ENCODE data around the gene EHF.

The EHF gene

GRCh38 chr11:34619062-34619516 lies 1.8 kb upstream of the EHF start:
- H3K27me3 ChIP-seq: peaks cover 17% of the 10 kb centered on the region
- H3K27ac ChIP-seq: no peak overlapping the region
- no peaks in the 10 kb centered on the region for H3K9me3 ChIP-seq
- no peak overlapping the region for H3K4me3 ChIP-seq (ENCODE audit: low read depth in 1 of 2, low read length in 1 of 2)
- no peak for TF ChIP-seq CTCF (IDR thresholded peaks at IDR 0.05)
- H3K36me3 ChIP-seq: no peaks in the 10 kb centered on the region
- peaks cover 0 to 4% of the 10 kb centered on the region in 2 experiments for H3K4me1 ChIP-seq (ENCODE audit: control insufficient read depth in 1 of 2, insufficient read depth in 1 of 2, low read depth in 1 of 2, low read length in 1 of 2)

- no peak for TF ChIP-seq CTCF (IDR thresholded peaks at IDR 0.05)
- no peaks in the 10 kb centered on the region for H3K36me3 ChIP-seq
- peaks cover 17% of the 10 kb centered on the region for H3K27me3 ChIP-seq
- H3K4me3 ChIP-seq (ENCODE audit: low read depth in 1 of 2, low read length in 1 of 2): no peak overlapping the region
- no peaks in the 10 kb centered on the region for H3K9me3 ChIP-seq
- H3K27ac ChIP-seq: no peak overlapping the region
- H3K4me1 ChIP-seq (ENCODE audit: control insufficient read depth in 1 of 2, insufficient read depth in 1 of 2, low read depth in 1 of 2, low read length in 1 of 2): no peaks in the 10 kb centered on the region
These were observed 691 bp upstream of the EHF start for GRCh38 chr11:34620202-34620601.

GRCh38 chr11:34621876-34622275 lies 983 bp downstream of the EHF start:
- no peaks in the 10 kb centered on the region for H3K36me3 ChIP-seq
- H3K4me3 ChIP-seq (ENCODE audit: low read depth in 1 of 2, low read length in 1 of 2): no peak overlapping the region
- H3K4me1 ChIP-seq (ENCODE audit: control insufficient read depth in 1 of 2, insufficient read depth in 1 of 2, low read depth in 1 of 2, low read length in 1 of 2): no peaks in the 10 kb centered on the region
- no peak for TF ChIP-seq CTCF (IDR thresholded peaks at IDR 0.05)
- H3K27me3 ChIP-seq: peaks cover 17% of the 10 kb centered on the region
- H3K27ac ChIP-seq: no peak overlapping the region
- no peaks in the 10 kb centered on the region for H3K9me3 ChIP-seq

GRCh38 chr11:34623463-34623862 lies 2.6 kb downstream of the EHF start:
- no peaks in the 10 kb centered on the region for H3K4me1 ChIP-seq (ENCODE audit: control insufficient read depth in 1 of 2, insufficient read depth in 1 of 2, low read depth in 1 of 2, low read length in 1 of 2)
- no peaks in the 10 kb centered on the region for H3K36me3 ChIP-seq
- peaks cover 17% of the 10 kb centered on the region for H3K27me3 ChIP-seq
- H3K27ac ChIP-seq: no peak overlapping the region
- H3K4me3 ChIP-seq (ENCODE audit: low read depth in 1 of 2, low read length in 1 of 2): no peak overlapping the region
- H3K9me3 ChIP-seq: no peaks in the 10 kb centered on the region
- TF ChIP-seq CTCF (IDR thresholded peaks at IDR 0.05): no peak

- Histone ChIP-seq H3K4me1 (ENCODE audit: control insufficient read depth in 1 of 2, insufficient read depth in 1 of 2, low read depth in 1 of 2, low read length in 1 of 2) (no peaks in the 10 kb centered on the region), H3K27ac (no peak overlapping the region)
These were observed 3.2 kb downstream of the EHF start for GRCh38 chr11:34624069-34624468.

More at GRCh38 chr11:34624069-34624468, 3.2 kb downstream of the EHF start:
- TF ChIP-seq CTCF (IDR thresholded peaks at IDR 0.05): no peak
- no peaks in the 10 kb centered on the region for H3K9me3 ChIP-seq
- H3K27me3 ChIP-seq: peaks cover 16% of the 10 kb centered on the region
- no peak overlapping the region for H3K4me3 ChIP-seq (ENCODE audit: low read depth in 1 of 2, low read length in 1 of 2)
- no peaks in the 10 kb centered on the region for H3K36me3 ChIP-seq

All from neutrophil (primary cell).